Activated naive CD4-positive, alpha-beta T cell treated with anti-CD3 and anti-CD28 coated beads for 36 hours (primary cell): Measurements from ENCODE around the gene COPE. TPM values are rescaled to one million over a fixed set of nuclear protein-coding genes. Genes with fewer than 3 reads are reported as not detected.
A peak's percentile ranks its signal among the peaks of the same experiment; 100 is the strongest.
"Not testable (repeated sequence)": the region's sequence is repeated elsewhere in the genome, so short reads cannot be mapped to it uniquely, and the experiment has no call there.

Experiments used
- CTCF ChIA-PET: fragments of 350-600 bp; sonication (Branson Sonifier 250); formaldehyde crosslinking; loops from one replicate; lab custom pipeline; 2021; ENCODE audit warnings: antibody characterized with exemption; lab: Charles Lee
- DNase-seq: peaks from one replicate; pipeline ENCODE4 v3.0.0-alpha.2; 2020
- H3K27ac Mint-ChIP-seq: one replicate; pipeline ENCODE4 v1.8.0; 2021; ENCODE audit warnings: mild to moderate bottlenecking, mixed read lengths
- H3K27me3 Mint-ChIP-seq: one replicate; pipeline ENCODE4 v1.8.0; 2021; ENCODE audit warnings: low read depth, mixed read lengths
- H3K36me3 Mint-ChIP-seq: one replicate; pipeline ENCODE4 v1.8.0; 2021; ENCODE audit warnings: low read depth, mixed read lengths
- H3K4me1 Mint-ChIP-seq: one replicate; pipeline ENCODE4 v1.8.0; 2021; ENCODE audit warnings: low read depth, mixed read lengths
- H3K4me3 Mint-ChIP-seq: one replicate; pipeline ENCODE4 v1.8.0; 2021; ENCODE audit warnings: mild to moderate bottlenecking, moderate library complexity, mixed read lengths
- H3K9me3 Mint-ChIP-seq: one replicate; pipeline ENCODE4 v1.8.0; 2021; ENCODE audit warnings: mixed read lengths
- intact Hi-C: fragments of 100-400 bp; cut with micrococcal nuclease; formaldehyde crosslinking; loops from one replicate; pipeline ENCODE4 v1.15.1; 2023
- total RNA-seq, 2 experiments: library from RNA; stranded (reverse); gene quantifications; one replicate each; pipeline ENCODE4 v1.2.3, GENCODE V29; 2021

Gene COPE
- 100 to 1,000 TPM; 199 to 200 TPM for total RNA-seq

DNA sequence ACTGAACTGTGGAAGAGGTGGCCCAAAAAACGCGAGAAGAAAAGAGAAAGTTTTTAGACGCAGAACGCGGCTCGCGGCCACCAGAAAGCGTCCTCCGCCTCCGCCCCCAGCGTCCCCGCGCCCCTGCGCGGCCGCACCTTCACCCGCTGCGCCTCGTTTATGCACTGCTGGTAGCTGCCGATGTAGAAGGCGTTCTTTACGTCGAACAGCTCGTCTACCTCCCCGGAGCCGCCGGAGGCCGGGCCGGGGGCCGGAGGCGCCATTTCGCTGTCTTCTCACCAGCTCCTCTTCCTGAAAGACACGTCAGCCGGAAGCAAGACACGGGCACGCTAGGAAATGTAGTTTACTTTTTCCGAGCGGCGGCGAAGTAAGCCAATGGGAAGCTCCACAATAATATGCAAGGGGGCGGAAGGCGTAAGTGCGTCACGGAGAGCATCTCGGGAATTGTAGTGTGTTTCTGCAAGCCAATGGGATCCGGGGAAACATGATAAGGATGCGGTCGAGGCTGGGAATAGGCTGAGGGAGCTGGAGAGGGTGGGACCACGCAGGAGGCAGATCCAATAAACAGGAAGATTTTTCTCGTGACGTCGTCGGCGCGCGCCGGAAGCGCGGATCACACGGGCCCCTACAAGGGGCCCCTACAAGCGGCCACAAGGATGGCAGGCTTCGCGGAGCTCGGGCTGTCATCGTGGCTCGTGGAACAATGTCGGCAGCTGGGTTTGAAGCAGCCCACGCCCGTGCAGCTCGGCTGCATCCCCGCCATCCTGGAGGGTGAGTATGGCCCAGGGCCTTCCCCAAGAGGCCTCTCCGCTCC is at the start of gene COPE, which contains the start of gene DDX49:
Gene COPE (minus strand): TSS at position 302 of the 814 bp plus-strand sequence. CDS start 39 bp downstream, at position 263.
Gene DDX49 (plus strand): TSS at position 630 of the 814 bp plus-strand sequence. CDS start 27 bp downstream, at position 657.
- Mint-ChIP-seq H3K4me1 (peaks cover 46% of the 10 kb centered on the region), H3K27ac (peak within 1 kb of the TSS; percentile 88), H3K9me3 (no peaks in the 10 kb centered on the region), H3K27me3 (no peaks in the 10 kb centered on the region), H3K36me3 (peaks cover 21% of the 10 kb centered on the region), H3K4me3 (peak within 1 kb of the TSS; percentile 94)
- intact Hi-C loops, result loop anchor here (1.0 to 5.0 kb wide), 16 partner anchors 13 to 832 kb away; partner anchors contain the start of genes ARMC6, BORCS8, ELL and FKBP8
- peak; percentile 99 for DNase-seq
- CTCF ChIA-PET, result interaction anchor here (1.0 to 1.4 kb wide), 2 partner anchors 10 to 331 kb away, joined by 3 read pairs; partner anchors contain the start of gene REX1BD

DNA sequence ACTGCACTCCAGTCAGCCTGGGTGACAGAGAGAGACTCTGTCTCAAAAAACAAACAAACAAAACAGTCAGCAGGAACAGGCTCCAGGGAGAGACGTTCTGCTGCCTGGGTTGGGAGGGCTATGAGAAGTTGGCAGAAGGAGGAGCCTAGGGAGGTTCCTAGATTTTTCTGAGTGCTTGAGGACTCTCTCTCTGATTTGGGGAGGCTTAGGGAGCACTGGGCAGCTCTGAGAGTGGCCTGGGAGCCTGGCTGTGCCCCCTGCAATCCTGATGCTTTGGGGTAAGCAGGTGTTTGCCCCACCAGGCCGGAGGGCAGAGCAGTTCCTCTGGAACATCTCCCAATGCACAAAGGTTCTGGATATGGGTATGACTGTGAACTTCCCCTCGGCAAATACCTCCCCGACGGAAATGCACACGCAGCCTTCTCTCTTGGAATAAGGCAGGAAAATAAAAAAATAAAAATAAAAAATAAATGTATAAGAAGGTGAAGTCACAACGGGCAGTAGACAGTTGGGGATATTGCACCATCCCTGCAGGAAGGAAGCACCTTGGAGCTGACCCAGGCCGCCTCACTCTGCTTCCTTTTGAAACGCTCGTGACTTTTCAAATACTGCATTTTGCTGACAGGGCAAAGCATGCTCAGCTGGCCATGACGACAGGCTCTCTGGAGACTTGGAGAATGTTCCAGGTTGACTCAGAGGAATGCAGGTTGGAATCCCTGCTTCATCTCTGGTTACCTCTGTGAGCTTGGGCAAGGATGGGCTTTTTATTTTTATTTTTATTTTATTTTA is 48.4 kb upstream of the COPE start:
- H3K4me1 Mint-ChIP-seq, result peaks cover 2% of the 10 kb centered on the region
- H3K27me3 Mint-ChIP-seq, result peaks cover 8% of the 10 kb centered on the region
- intact Hi-C loops, result no loop called here
- no peak overlapping the region for H3K27ac Mint-ChIP-seq
- no peak overlapping the region for H3K4me3 Mint-ChIP-seq
- H3K9me3 Mint-ChIP-seq, result peaks cover 3% of the 10 kb centered on the region
- CTCF ChIA-PET, result no interaction called here
- no peaks in the 10 kb centered on the region for H3K36me3 Mint-ChIP-seq
- DNase-seq, result no peak

DNA sequence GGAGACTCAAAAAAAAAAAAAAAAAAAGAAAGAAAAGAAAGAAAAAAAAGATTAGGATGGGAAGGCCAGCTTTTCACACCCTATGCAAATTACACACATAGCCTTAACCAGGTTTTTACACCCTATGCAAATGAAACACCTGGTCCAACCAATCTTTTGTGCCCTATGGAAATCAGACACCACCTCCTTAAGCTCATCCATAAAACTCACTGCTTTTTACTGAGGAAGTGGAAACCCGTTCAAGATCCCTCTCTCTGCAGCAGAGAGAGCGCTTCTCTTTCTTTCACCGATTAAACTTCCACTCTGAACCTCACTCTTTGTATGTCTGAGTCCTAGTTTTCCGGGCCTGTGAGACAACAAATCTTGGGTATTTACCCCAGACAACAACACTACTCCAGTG is 47.1 kb upstream of the COPE start:
- CTCF ChIA-PET, result no interaction called here
- intact Hi-C loops, result no loop called here
- DNase-seq, result no peak
- Mint-ChIP-seq H3K4me1 (peaks cover 8% of the 10 kb centered on the region), H3K36me3 (no peaks in the 10 kb centered on the region), H3K27me3 (peaks cover 17% of the 10 kb centered on the region), H3K9me3 (peaks cover 3% of the 10 kb centered on the region), H3K27ac (no peak overlapping the region), H3K4me3 (no peak overlapping the region)

- no peak overlapping the region for H3K4me3 Mint-ChIP-seq
- H3K36me3 Mint-ChIP-seq, result no peaks in the 10 kb centered on the region
- DNase-seq, result no peak
- peaks cover 19% of the 10 kb centered on the region for H3K27me3 Mint-ChIP-seq
- intact Hi-C loops, result no loop called here
- peaks cover 3% of the 10 kb centered on the region for H3K9me3 Mint-ChIP-seq
- H3K4me1 Mint-ChIP-seq, result peaks cover 6% of the 10 kb centered on the region
- CTCF ChIA-PET, result no interaction called here
- H3K27ac Mint-ChIP-seq, result no peak overlapping the region
Observed at GRCh38 chr19:18964121-18964520, 44.9 kb upstream of the COPE start.

GRCh38 chr19:18961767-18962620 is 42.8 kb upstream of the COPE start:
- no peak overlapping the region for H3K27ac Mint-ChIP-seq
- H3K4me3 Mint-ChIP-seq, result no peak overlapping the region
- CTCF ChIA-PET, result no interaction called here
- peaks cover 6% of the 10 kb centered on the region for H3K4me1 Mint-ChIP-seq
- intact Hi-C loops, result no loop called here
- no peak for DNase-seq
- H3K36me3 Mint-ChIP-seq, result no peaks in the 10 kb centered on the region
- H3K27me3 Mint-ChIP-seq, result peaks cover 10% of the 10 kb centered on the region
- H3K9me3 Mint-ChIP-seq, result no peaks in the 10 kb centered on the region

GRCh38 chr19:18960370-18960769 is 41.2 kb upstream of the COPE start:
- peaks cover 6% of the 10 kb centered on the region for H3K4me1 Mint-ChIP-seq
- H3K36me3 Mint-ChIP-seq, result no peaks in the 10 kb centered on the region
- no peak overlapping the region for H3K27ac Mint-ChIP-seq
- no peak for DNase-seq
- CTCF ChIA-PET, result interaction anchor here (0.8 kb wide), 1 partner anchor 186 kb away, joined by 4 read pairs; no protein-coding TSS in a partner anchor
- intact Hi-C loops, result no loop called here
- H3K9me3 Mint-ChIP-seq, result no peaks in the 10 kb centered on the region
- peaks cover 10% of the 10 kb centered on the region for H3K27me3 Mint-ChIP-seq
- H3K4me3 Mint-ChIP-seq, result no peak overlapping the region

GRCh38 chr19:18955042-18955441 is 35.9 kb upstream of the COPE start:
- Mint-ChIP-seq H3K9me3 (no peaks in the 10 kb centered on the region), H3K27me3 (no peaks in the 10 kb centered on the region), H3K4me1 (no peaks in the 10 kb centered on the region), H3K27ac (no peak overlapping the region), H3K36me3 (no peaks in the 10 kb centered on the region), H3K4me3 (no peak overlapping the region)
- CTCF ChIA-PET, result no interaction called here
- DNase-seq, result no peak
- intact Hi-C loops, result no loop called here

GRCh38 chr19:18954094-18954493 is 34.9 kb upstream of the COPE start:
- H3K27me3 Mint-ChIP-seq, result no peaks in the 10 kb centered on the region
- intact Hi-C loops, result no loop called here
- H3K4me1 Mint-ChIP-seq, result no peaks in the 10 kb centered on the region
- DNase-seq, result no peak
- CTCF ChIA-PET, result no interaction called here
- H3K27ac Mint-ChIP-seq, result no peak overlapping the region
- H3K4me3 Mint-ChIP-seq, result no peak overlapping the region
- no peaks in the 10 kb centered on the region for H3K9me3 Mint-ChIP-seq
- no peaks in the 10 kb centered on the region for H3K36me3 Mint-ChIP-seq

DNA sequence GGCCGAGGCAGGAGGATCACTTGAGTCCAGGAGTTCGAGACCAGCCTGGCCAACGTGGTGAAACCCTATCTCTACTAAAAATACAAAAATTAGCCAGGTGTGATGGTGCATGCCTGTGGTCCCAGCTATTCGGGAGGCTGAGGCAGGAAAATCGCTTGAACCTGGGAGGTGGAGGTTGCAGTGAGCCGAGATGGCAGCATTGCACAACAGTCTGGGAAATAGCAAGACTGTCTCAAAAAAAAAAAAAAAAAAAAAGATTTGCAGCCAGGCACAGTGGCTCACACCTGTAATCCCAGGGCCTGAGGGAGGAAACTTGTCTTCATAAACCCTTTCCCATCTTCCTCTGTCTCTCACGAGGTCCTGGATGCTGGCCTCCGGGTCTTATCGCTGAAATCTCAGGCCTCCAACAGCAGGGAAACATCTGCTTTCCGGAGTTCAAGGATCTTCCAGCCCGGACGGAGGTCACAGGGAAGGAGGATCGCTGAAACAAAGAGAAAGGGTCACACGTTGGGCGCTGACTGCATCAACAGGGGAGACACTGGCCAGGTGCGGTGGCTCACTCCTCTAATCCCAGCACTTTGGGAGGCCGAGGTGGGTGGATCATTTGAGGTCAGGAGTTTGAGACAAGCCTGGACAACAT is 33.3 kb upstream of the COPE start:
- H3K27me3 Mint-ChIP-seq, H3K4me3 Mint-ChIP-seq, H3K27ac Mint-ChIP-seq, intact Hi-C loops, DNase-seq, H3K4me1 Mint-ChIP-seq, H3K9me3 Mint-ChIP-seq, H3K36me3 Mint-ChIP-seq: not testable (repeated sequence)
- CTCF ChIA-PET, result interaction anchor here (0.6 to 0.7 kb wide), 2 partner anchors 359 to 363 kb away, joined by 3 read pairs; no protein-coding TSS in a partner anchor

GRCh38 chr19:18951721-18952281 is 32.6 kb upstream of the COPE start:
- Mint-ChIP-seq H3K9me3 (no peaks in the 10 kb centered on the region), H3K4me1 (no peaks in the 10 kb centered on the region)
- CTCF ChIA-PET, result interaction anchor here (0.7 kb wide), 1 partner anchor 363 kb away, joined by 3 read pairs; no protein-coding TSS in a partner anchor

DNA sequence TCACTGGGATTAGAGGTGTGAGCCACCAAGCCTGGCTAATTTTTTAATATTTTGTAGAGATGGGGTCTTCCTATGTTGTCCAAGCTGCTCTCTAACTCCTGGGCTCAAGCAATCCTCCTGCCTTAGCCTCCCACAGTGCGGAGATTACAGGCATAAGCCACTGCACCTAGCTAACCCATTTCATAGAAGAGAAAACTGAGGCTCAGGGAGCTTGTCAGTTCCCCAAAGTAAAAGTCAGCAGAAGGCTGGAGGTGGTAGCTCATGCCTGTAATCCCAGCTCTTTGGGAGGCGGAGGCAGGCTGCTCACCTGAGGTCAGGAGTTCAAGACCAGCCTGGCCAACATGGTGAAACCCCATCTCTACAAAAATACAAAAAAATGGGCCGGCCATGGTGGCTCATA is 30.7 kb upstream of the COPE start:
- no peak overlapping the region for H3K27ac Mint-ChIP-seq
- DNase-seq, result no peak
- CTCF ChIA-PET, result no interaction called here
- H3K4me1 Mint-ChIP-seq, result no peaks in the 10 kb centered on the region
- H3K9me3 Mint-ChIP-seq, result no peaks in the 10 kb centered on the region
- H3K27me3 Mint-ChIP-seq, result peaks cover 3% of the 10 kb centered on the region
- no peaks in the 10 kb centered on the region for H3K36me3 Mint-ChIP-seq
- intact Hi-C loops, result no loop called here
- no peak overlapping the region for H3K4me3 Mint-ChIP-seq

More at GRCh38 chr19:18951721-18952281, 32.6 kb upstream of the COPE start:
- H3K4me3 Mint-ChIP-seq, result no peak overlapping the region
- no peaks in the 10 kb centered on the region for H3K36me3 Mint-ChIP-seq
- H3K27me3 Mint-ChIP-seq, result no peaks in the 10 kb centered on the region
- no peak for DNase-seq
- H3K27ac Mint-ChIP-seq, result no peak overlapping the region
- intact Hi-C loops, result no loop called here
